GM12878 (cell line): ENCODE results near the gene GOLGA5. TPM values are rescaled to one million over a fixed set of nuclear protein-coding genes. Genes with fewer than 3 reads are reported as not detected.

ENCODE experiments used
- BACH1 ChIP-seq: fragments of 450-650 bp; IDR thresholded peaks from 2 replicates; pipeline ENCODE4 v1.6.1; 2017; ENCODE audit warnings: mild to moderate bottlenecking, borderline replicate concordance
- CBX5 ChIP-seq: sonication (generic); IDR thresholded peaks from 2 replicates; pipeline ENCODE4 v1.6.1; 2016; ENCODE audit warnings: low read depth, moderate library complexity, mild to moderate bottlenecking, inconsistent platforms
- CEBPZ ChIP-seq: fragments of 150-350 bp; IDR thresholded peaks from 2 replicates; pipeline ENCODE4 v1.6.1; 2016; ENCODE audit warnings: low read depth, low read length
- CREB1 ChIP-seq: IDR thresholded peaks from 2 replicates; pipeline ENCODE4 v1.6.1; 2012; ENCODE audit warnings: low read depth, mild to moderate bottlenecking, inconsistent platforms
- EP300 ChIP-seq, 2 experiments: fragments of 150-350 bp in 1 of 2; IDR thresholded peaks; 2 replicates each; pipeline ENCODE4 v1.6.1; 2011 to 2012; ENCODE audit warnings: low read depth in 2 of 2, low read length in 2 of 2, borderline replicate concordance in 1 of 2, improper control_type of control experiment in 1 of 2, inconsistent platforms in 1 of 2; ENCODE audit not compliant: control insufficient read depth in 1 of 2
- FOXM1 ChIP-seq: IDR thresholded peaks from 2 replicates; pipeline ENCODE4 v1.6.1; 2012; ENCODE audit warnings: low read depth, mild to moderate bottlenecking, inconsistent platforms, low read length, moderate library complexity
- GATAD2B ChIP-seq: fragments of 450-650 bp; conservative IDR thresholded peaks from 2 replicates; pipeline ENCODE4 v1.6.1; 2017; ENCODE audit warnings: low read depth, mild to moderate bottlenecking, moderate library complexity
- IKZF2 ChIP-seq, 2 experiments: fragments of 450-650 bp; IDR thresholded peaks; 2 replicates each; pipeline ENCODE4 v1.6.1; 2017; ENCODE audit warnings: mild to moderate bottlenecking in 2 of 2, moderate library complexity in 2 of 2
- IRF5 ChIP-seq: fragments of 450-650 bp; IDR thresholded peaks from 2 replicates; pipeline ENCODE4 v1.6.1; 2017; ENCODE audit warnings: borderline replicate concordance
- NFIC ChIP-seq: IDR thresholded peaks from 2 replicates; pipeline ENCODE4 v1.6.1; 2012; ENCODE audit warnings: low read depth, mild to moderate bottlenecking, inconsistent platforms, low read length, moderate library complexity
- NFYB ChIP-seq: IDR thresholded peaks from 2 replicates; pipeline ENCODE4 v1.6.1; 2011; ENCODE audit warnings: low read depth, mild to moderate bottlenecking, low read length, improper control_type of control experiment, moderate library complexity; ENCODE audit not compliant: insufficient read depth
- PAX8 ChIP-seq: fragments of 450-650 bp; IDR thresholded peaks from 2 replicates; pipeline ENCODE4 v1.6.1; 2017; ENCODE audit warnings: mild to moderate bottlenecking, moderate library complexity
- RAD21 ChIP-seq: IDR thresholded peaks from 2 replicates; pipeline ENCODE4 v1.6.1; 2011; ENCODE audit warnings: mild to moderate bottlenecking, low read depth, low read length, moderate library complexity; ENCODE audit not compliant: insufficient read depth
- SMAD1 ChIP-seq: fragments of 450-650 bp; IDR thresholded peaks from 2 replicates; pipeline ENCODE4 v1.6.1; 2018; ENCODE audit warnings: mild to moderate bottlenecking, low read depth; ENCODE audit not compliant: partially characterized antibody
- STAT1 ChIP-seq: fragments of 450-650 bp; conservative IDR thresholded peaks from 2 replicates; pipeline ENCODE4 v1.6.1; 2014; ENCODE audit warnings: antibody characterized with exemption, mild to moderate bottlenecking
- TCF3 ChIP-seq: IDR thresholded peaks from 2 replicates; pipeline ENCODE4 v1.6.1; 2012; ENCODE audit warnings: low read depth, mild to moderate bottlenecking, low read length, borderline replicate concordance; ENCODE audit not compliant: insufficient read depth
- USF2 ChIP-seq: IDR thresholded peaks from 2 replicates; pipeline ENCODE4 v1.6.1; 2011; ENCODE audit warnings: low read depth, low read length, improper control_type of control experiment, borderline replicate concordance
- ZBED1 ChIP-seq: IDR thresholded peaks from 2 replicates; pipeline ENCODE4 v1.6.1; 2016; ENCODE audit warnings: borderline replicate concordance
- ZNF24 ChIP-seq: fragments of 450-650 bp; IDR thresholded peaks from 2 replicates; pipeline ENCODE4 v1.6.1; 2017; ENCODE audit warnings: antibody characterized with exemption, mild to moderate bottlenecking
- ZNF592 ChIP-seq: fragments of 450-650 bp; IDR thresholded peaks from 2 replicates; pipeline ENCODE4 v1.6.1; 2017; ENCODE audit warnings: mild to moderate bottlenecking, moderate library complexity
- ZNF622 ChIP-seq: fragments of 450-650 bp; IDR thresholded peaks from 2 replicates; pipeline ENCODE4 v1.6.1; 2017; ENCODE audit warnings: mild to moderate bottlenecking, inconsistent platforms
- polyA plus RNA-seq, 11 experiments: library from polyadenylated mRNA; depleted of rRNA in 4 of 11; unstranded in 6 of 11; stranded (reverse) in 5 of 11; fragments of >200 nt; fragmentation: Nextera tagmentation in 4 of 11; fragmentation: Illumina TruSeq in 1 of 11; extraction: Ambion mirVana in 4 of 11; extraction: Trizol in 1 of 11; gene quantifications; 1 replicate in 1 of 11; 2 replicates in 10 of 11; pipeline versions ENCODE4 v1.2.1 to v1.2.3, GENCODE V29; 2011 to 2016; ENCODE audit warnings: inconsistent platforms in 2 of 11, missing spikeins in 2 of 11, low read depth in 1 of 11
- total RNA-seq, 4 experiments: library from RNA; depleted of rRNA in 3 of 4; stranded (reverse); fragments of >200 nt in 3 of 4; fragmentation: Illumina TruSeq in 1 of 4; extraction: Trizol in 1 of 4; gene quantifications; 2 replicates each; pipeline versions ENCODE4 v1.2.1 to v1.2.3, GENCODE V29; 2013 to 2021

GOLGA5 gene
- total and polyA plus RNA-seq, 10 of the 15 experiments (the other 5 are each of a cell fraction or from before 2014, with no cell fraction given) = 10.9 to 30.1 (median 19.7) TPM

- TF ChIP-seq ZNF592 (no peak), STAT1 (no peak), GATAD2B (no peak), ZNF24 (no peak), SMAD1 (no peak), EP300 (IDR thresholded peaks at IDR 0.05; ENCODE audit: borderline replicate concordance in 1 of 2, control insufficient read depth in 1 of 2, low read depth in 2 of 2, low read length in 2 of 2) (peak in 1 of 2 experiments; percentile 39; a peak in 1 of 4 replicates), CREB1 (no peak), CEBPZ (no peak), IRF5 (no peak), RAD21 (no peak), BACH1 (no peak), ZNF622 (no peak), USF2 (no peak), PAX8 (no peak), IKZF2 (IDR thresholded peaks at IDR 0.05) (peak; percentile 39 to 65; a peak in 3 of 4 replicates), NFIC (peak; percentile 76; the same call in 1 of the 2 replicates), FOXM1 (0 out of 2 replicates have a peak, but pooled peaks have one; percentile 29), ZBED1 (no peak), CBX5 (no peak), NFYB (no peak), TCF3 (no peak)
- TF ChIP-seq, all 136 proteins: peak for 13
Measured at GRCh38 chr14:92770484-92770883, 23.6 kb upstream of the GOLGA5 start (continued).
